Epithelial cell of esophagus (primary cell): Measurements from ENCODE around the gene ZNF101.
"Not testable (repeated sequence)": the region's sequence is repeated elsewhere in the genome, so short reads cannot be mapped to it uniquely, and the experiment has no call there.

Experiments used
- DNase-seq: peaks from one replicate; pipeline ENCODE4 v3.0.0; 2010; ENCODE audit warnings: low read depth
- H3K4me3 ChIP-seq: 2 replicates; pipeline ENCODE4 v1.5.1; 2011; ENCODE audit warnings: mild to moderate bottlenecking, low read length, control low read depth
- TF ChIP-seq, protein P1 (sequence below): IDR thresholded peaks from 2 replicates; pipeline ENCODE4 v1.5.1; 2011; ENCODE audit warnings: low read depth, mild to moderate bottlenecking, low read length, control low read depth, inconsistent platforms; ENCODE audit not compliant: insufficient read depth; ENCODE audit errors: missing control alignments

The ZNF101 gene

DNA sequence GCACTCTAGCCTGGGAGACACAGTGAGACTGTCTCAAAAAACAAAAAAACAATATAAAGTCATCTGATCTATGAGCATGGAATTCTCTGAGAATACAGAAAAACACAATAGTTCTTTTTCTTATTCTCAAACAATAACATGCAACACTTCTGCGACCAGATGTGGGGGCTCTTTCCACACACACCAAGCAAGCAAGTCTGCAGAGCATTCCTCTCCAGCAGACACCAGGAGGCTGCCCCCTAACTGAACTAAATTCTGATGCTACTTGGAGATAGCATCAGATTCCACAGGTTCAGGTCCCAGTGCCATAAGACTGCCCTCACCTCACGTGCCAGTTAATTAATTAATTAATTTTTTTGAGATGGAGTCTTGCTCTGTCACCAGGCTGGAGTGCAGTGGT is 27.7 kb downstream of the ZNF101 start:
- no peak overlapping the region for H3K4me3 ChIP-seq
- TF ChIP-seq, protein P1, sequence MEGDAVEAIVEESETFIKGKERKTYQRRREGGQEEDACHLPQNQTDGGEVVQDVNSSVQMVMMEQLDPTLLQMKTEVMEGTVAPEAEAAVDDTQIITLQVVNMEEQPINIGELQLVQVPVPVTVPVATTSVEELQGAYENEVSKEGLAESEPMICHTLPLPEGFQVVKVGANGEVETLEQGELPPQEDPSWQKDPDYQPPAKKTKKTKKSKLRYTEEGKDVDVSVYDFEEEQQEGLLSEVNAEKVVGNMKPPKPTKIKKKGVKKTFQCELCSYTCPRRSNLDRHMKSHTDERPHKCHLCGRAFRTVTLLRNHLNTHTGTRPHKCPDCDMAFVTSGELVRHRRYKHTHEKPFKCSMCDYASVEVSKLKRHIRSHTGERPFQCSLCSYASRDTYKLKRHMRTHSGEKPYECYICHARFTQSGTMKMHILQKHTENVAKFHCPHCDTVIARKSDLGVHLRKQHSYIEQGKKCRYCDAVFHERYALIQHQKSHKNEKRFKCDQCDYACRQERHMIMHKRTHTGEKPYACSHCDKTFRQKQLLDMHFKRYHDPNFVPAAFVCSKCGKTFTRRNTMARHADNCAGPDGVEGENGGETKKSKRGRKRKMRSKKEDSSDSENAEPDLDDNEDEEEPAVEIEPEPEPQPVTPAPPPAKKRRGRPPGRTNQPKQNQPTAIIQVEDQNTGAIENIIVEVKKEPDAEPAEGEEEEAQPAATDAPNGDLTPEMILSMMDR = no peak
- no peak for DNase-seq

- no peak overlapping the region for H3K4me3 ChIP-seq
- DNase-seq = no peak
- TF ChIP-seq, protein P1 = no peak
These were observed 28.9 kb downstream of the ZNF101 start for GRCh38 chr19:19697589-19697988.

GRCh38 chr19:19700493-19700892 is 31.9 kb downstream of the ZNF101 start:
- DNase-seq, H3K4me3 ChIP-seq: not testable (repeated sequence)

DNA sequence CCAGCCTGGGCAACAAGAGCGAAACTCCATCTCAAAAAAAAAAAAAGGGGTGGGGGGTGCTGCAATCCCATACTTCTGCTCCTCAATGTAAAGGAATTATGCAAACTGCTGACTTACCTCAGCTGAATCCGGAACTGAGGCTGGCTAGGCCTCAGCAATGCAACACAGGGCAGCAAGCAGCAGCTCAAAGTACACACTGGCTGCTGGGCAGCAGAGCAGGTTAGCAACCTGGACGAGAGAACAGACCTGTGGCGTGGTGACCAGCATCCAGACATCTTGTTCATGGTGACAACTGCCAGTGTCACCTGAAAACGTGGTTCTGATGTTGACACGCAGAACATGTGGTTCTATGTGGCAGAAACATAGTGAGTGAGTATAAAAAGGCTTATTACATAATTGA is 36.2 kb downstream of the ZNF101 start:
- no peak for DNase-seq
- no peak overlapping the region for H3K4me3 ChIP-seq
- TF ChIP-seq, protein P1 = no peak

DNA sequence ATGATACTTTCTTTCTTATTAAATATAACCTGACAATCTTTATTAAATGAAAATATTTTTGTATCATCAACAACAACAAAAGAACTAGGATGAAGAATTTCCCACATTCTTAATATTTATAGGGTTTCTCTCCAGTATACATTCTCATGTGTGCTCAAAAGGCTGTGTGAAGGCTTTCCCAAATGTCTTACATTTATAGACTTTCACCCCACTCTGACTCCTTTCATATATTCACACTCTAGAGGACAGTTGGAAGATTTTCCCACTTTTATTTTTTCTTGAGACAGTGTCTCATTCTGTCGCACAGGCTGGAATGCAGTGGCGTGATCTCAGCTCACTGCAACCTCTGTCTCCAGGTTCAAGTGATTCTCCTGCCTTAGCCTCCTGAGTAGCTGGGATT is 41.9 kb downstream of the ZNF101 start:
- TF ChIP-seq, protein P1 = no peak
- no peak for DNase-seq
- H3K4me3 ChIP-seq = no peak overlapping the region

- DNase-seq = no peak
- TF ChIP-seq, protein P1 = no peak
- H3K4me3 ChIP-seq = no peak overlapping the region
These were observed 42.8 kb downstream of the ZNF101 start for GRCh38 chr19:19711306-19711933.

- DNase-seq = no peak
- TF ChIP-seq, protein P1 = no peak
- no peak overlapping the region for H3K4me3 ChIP-seq
These were observed 43.5 kb downstream of the ZNF101 start for GRCh38 chr19:19711934-19712828.
